Activated gamma-delta T cell treated with anti-CD3 and anti-CD28 coated beads, Interleukin-2, amount 50 U/mL, for 16 hours (primary cell): ENCODE data around the gene RNASE13.
"Not testable (repeated sequence)": the region's sequence is repeated elsewhere in the genome, so short reads cannot be mapped to it uniquely, and the experiment has no call there.

ENCODE experiments used
- DNase-seq: peaks from one replicate; pipeline ENCODE4 v3.0.0-alpha.2; 2020; ENCODE audit warnings: low read depth

Gene RNASE13

DNA sequence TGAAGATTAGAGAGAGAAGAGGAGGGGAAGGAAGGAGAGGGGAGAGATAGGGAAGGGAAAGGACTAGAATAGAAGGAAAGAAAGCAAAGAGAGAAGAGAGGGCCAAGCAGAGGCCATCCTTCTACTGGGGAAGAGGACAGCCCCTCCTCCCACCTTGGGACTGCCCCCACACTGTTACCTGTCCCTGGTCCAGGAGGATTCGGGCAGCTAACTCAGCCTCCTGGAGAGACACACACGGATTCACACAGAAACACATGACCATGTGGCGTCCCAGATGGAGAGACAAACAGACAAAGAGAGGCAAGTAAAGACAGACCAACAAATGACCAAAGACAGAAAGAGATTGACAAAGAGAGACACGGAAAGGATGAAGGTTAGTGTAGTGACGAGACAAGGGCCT lies 11.9 kb downstream of the RNASE13 start:
- no peak for DNase-seq

GRCh38 chr14:21020977-21021545 lies 13.5 kb downstream of the RNASE13 start:
- DNase-seq: no peak

- DNase-seq: no peak
These were observed 15.2 kb downstream of the RNASE13 start for GRCh38 chr14:21019366-21019765.

- no peak for DNase-seq
These were observed 15.8 kb downstream of the RNASE13 start for GRCh38 chr14:21018781-21019180.

DNA sequence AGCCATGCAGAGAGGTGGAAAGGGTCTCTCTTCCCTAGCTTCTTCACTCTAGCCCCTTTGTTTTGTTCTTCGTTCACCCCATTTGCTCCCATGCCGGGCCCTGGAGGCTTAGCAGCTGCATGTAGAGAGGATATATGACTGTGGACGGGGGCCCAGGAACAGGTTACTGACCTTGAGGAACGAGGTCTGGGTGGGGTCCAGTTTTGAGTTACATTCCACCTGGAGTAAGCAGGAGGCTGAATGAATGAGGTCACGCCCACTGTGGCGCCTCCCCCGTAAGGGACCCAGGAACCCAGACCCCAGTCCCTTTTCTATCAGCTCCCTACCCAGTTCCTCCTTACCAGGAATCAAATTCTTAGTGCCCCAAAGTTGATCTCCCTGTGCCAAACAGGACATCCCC lies 16.3 kb downstream of the RNASE13 start:
- DNase-seq: no peak

- DNase-seq: no peak
These were observed 16.9 kb downstream of the RNASE13 start for GRCh38 chr14:21017528-21018245.

GRCh38 chr14:21016413-21017190 lies 18.0 kb downstream of the RNASE13 start:
- DNase-seq: no peak

DNA sequence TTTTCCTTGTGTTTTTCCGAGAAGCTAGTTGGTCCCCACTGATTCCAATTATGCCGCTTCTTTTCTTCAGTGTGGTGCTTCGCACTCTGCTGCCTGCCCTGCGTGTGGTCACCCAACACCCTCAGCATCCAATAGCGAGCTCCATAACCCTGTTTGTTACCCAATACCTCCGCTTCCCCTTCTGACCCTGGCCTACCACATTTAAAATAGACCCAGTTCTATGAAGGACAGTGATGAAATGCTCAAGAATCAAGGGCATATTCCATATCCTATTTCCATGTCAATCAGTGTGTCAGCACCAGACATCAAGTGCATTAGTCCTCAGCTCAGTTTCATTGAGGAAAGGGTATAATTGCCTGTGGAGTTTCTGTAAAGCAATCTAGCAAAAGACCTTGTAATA lies 19.3 kb downstream of the RNASE13 start:
- no peak for DNase-seq

DNA sequence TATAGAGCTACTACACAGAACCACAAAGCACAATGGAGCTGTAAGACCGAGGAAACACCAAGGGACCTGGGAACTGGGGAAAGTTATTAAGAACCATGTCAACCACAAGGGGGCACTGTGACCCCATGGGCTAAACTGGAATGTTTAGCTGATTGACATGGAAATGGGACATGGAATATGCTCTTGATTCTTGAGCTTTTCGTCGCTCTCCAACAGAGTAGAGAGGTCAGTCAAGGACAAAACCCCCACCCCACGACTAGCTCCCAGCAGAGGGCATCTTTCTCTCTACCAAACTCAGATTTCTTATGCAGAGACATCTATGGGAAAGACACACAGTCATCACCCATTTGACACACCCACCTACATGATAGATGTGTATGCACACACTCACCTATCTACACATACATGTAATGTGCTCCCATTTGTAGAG lies 19.8 kb downstream of the RNASE13 start:
- peak; percentile 75 for DNase-seq

DNA sequence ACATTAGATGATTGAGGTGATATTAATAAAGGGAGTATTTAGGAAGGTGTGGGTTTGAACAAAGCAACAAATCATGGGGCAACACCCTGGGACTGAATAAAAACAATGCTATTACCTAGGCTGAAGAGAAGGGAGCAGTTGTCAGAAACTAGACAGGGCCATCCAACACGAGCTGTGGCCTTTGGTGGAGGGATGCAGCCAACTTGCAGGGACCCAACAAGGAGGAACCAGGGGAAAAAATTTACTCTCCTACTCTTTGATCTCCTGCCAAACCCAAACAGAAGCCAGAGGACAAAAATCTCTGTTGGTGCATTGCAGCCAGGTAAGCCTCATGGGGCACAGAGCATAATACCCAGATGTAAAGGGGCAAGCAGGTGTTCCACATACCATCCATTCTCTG lies 23.5 kb downstream of the RNASE13 start:
- no peak for DNase-seq

GRCh38 chr14:21009721-21010120 lies 24.9 kb downstream of the RNASE13 start:
- DNase-seq: not testable (repeated sequence)

DNA sequence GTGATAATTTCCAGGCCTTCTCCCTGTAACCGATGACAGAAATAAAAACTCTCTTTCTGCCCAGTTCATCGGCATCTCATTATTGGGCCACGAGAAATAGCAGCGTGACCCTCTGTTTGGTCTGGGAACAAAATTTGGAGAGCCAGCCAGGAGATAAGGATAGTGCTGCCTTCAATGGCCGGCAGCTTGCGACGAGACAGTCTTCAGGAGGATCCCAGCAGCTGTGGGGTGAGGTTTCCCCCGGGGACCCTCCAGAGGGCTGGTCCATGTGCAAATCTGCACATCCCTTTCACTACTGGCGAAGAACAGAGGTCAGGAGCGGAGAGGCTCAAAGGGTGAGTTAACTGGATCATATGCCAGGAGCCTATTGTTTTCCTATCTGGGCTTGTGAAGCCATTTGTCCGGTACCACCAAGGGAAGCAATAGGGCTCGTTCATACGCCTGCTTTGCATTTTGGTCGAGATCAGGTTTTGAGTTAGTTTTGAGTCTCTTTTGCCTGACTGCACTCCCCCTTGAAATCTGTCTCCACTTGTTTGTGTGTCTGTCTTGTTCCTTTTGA lies 30.7 kb downstream of the RNASE13 start:
- no peak for DNase-seq

- DNase-seq: no peak
These were observed 33.4 kb downstream of the RNASE13 start for GRCh38 chr14:21001218-21001617.

GRCh38 chr14:20999591-20999990 lies 35.0 kb downstream of the RNASE13 start:
- no peak for DNase-seq

GRCh38 chr14:20998674-20999366 lies 35.8 kb downstream of the RNASE13 start, which contains the start of gene SLC39A2:
Gene SLC39A2 (plus strand): TSS chr14:20999293. CDS start chr14:20999447, 154 bp downstream.
- DNase-seq: no peak

- no peak for DNase-seq
These were observed 36.5 kb downstream of the RNASE13 start for GRCh38 chr14:20998139-20998538.

DNA sequence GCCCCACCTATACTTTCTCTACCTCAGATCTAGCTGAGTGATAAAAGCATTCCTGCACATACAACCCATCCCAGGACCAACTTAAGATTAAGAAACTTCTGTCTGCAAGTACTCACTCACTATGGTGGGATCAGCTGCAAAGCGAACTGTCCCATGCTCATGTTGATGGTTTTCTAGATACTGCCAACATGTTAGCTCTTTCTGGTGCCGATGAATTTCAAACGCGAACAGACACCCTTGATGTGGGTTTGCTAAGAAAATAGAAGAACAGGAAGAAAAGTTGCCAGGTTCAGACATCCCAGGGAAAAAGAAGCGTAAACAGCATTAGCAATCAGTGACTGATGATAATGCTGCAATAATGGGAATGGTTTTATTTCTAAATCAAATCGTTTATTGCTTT lies 37.0 kb downstream of the RNASE13 start:
- no peak for DNase-seq

DNA sequence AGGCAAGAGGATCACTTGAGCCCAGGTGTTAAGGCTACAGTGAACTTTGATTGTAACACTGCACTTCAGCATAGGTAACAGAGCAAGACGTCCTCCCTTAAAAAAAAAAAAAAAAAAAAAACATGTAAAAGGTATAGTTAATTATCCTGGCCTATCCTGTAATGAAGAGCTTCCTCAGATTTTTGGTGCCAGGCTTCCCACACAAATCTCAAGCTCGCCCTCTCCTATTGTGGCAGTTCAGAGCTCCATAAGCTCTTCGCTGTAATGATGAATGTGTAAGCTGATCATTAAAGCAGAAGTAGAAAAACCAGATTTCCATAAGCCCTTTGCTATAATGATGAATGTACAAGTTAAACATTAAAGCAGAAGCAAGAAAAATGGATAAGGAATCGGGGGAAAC lies 37.5 kb downstream of the RNASE13 start:
- no peak for DNase-seq

- DNase-seq: no peak
These were observed 38.1 kb downstream of the RNASE13 start for GRCh38 chr14:20996521-20996920.

- peak; percentile 78 for DNase-seq
These were observed 44.6 kb downstream of the RNASE13 start, which contains the start of gene METTL17 for GRCh38 chr14:20989787-20990600. Gene METTL17 (plus strand): TSS chr14:20989980. CDS start chr14:20990003, 23 bp downstream.

GRCh38 chr14:20989471-20989786 lies 45.2 kb downstream of the RNASE13 start:
- no peak for DNase-seq
